NT2/D1 (cell line): ENCODE measurements around the gene TGFB2.

ENCODE experiments used
- DNase-seq: peaks from one replicate; pipeline ENCODE4 v3.0.0-alpha.2; 2011; ENCODE audit warnings: low read depth, low spot score
- H3K27me3 ChIP-seq: 2 replicates; pipeline ENCODE4 v1.6.0; 2011; ENCODE audit warnings: mild to moderate bottlenecking; ENCODE audit not compliant: insufficient read length, insufficient read depth
- H3K36me3 ChIP-seq: 2 replicates; pipeline ENCODE4 v1.6.1; 2011; ENCODE audit warnings: mild to moderate bottlenecking, low read length, mixed read lengths; ENCODE audit not compliant: insufficient read depth, insufficient read length
- H3K4me1 ChIP-seq: 2 replicates; pipeline ENCODE4 v1.5.1; 2011; ENCODE audit not compliant: insufficient read depth, insufficient read length
- H3K4me3 ChIP-seq: 2 replicates; pipeline ENCODE4 v1.5.1; 2011; ENCODE audit warnings: low read depth; ENCODE audit not compliant: insufficient read length
- H3K9ac ChIP-seq: 2 replicates; pipeline ENCODE4 v1.6.0; 2011; ENCODE audit warnings: low read depth; ENCODE audit not compliant: insufficient read length
- H3K9me3 ChIP-seq: 2 replicates; pipeline ENCODE4 v1.5.1; 2011; ENCODE audit warnings: mild to moderate bottlenecking, low read length; ENCODE audit not compliant: insufficient read depth
- SUZ12 ChIP-seq: IDR thresholded peaks from 2 replicates; pipeline ENCODE4 v1.6.1; 2011; ENCODE audit not compliant: insufficient read length, insufficient read depth; ENCODE audit errors: extremely low read depth
- YY1 ChIP-seq: IDR thresholded peaks from 2 replicates; pipeline ENCODE4 v1.6.1; 2011; ENCODE audit not compliant: insufficient read length, insufficient read depth
- ZNF274 ChIP-seq: IDR thresholded peaks from 2 replicates; pipeline ENCODE4 v1.6.1; 2011; ENCODE audit warnings: mild to moderate bottlenecking, low read depth, low read length

Gene TGFB2

GRCh38 chr1:218430822-218431221 is 85.7 kb downstream of the TGFB2 start:
- TF ChIP-seq SUZ12 (no peak), ZNF274 (no peak), YY1 (no peak)
- no peaks in the 10 kb centered on the region for H3K4me1 ChIP-seq
- H3K36me3 ChIP-seq = peaks cover 12% of the 10 kb centered on the region
- H3K4me3 ChIP-seq = no peak overlapping the region
- no peak for DNase-seq
- H3K9ac ChIP-seq = no peak overlapping the region
- no peaks in the 10 kb centered on the region for H3K9me3 ChIP-seq
- no peaks in the 10 kb centered on the region for H3K27me3 ChIP-seq

GRCh38 chr1:218431476-218431875 is 86.3 kb downstream of the TGFB2 start:
- H3K9ac ChIP-seq = no peak overlapping the region
- TF ChIP-seq YY1 (no peak), SUZ12 (no peak), ZNF274 (no peak)
- H3K27me3 ChIP-seq = no peaks in the 10 kb centered on the region
- no peak for DNase-seq
- H3K4me1 ChIP-seq = no peaks in the 10 kb centered on the region
- H3K36me3 ChIP-seq = peaks cover 12% of the 10 kb centered on the region
- no peaks in the 10 kb centered on the region for H3K9me3 ChIP-seq
- H3K4me3 ChIP-seq = no peak overlapping the region

GRCh38 chr1:218433744-218434143 is 88.6 kb downstream of the TGFB2 start:
- H3K27me3 ChIP-seq = no peaks in the 10 kb centered on the region
- DNase-seq = no peak
- TF ChIP-seq SUZ12 = no peak
- TF ChIP-seq YY1 = no peak
- TF ChIP-seq ZNF274 = no peak
- H3K4me1 ChIP-seq = no peaks in the 10 kb centered on the region
- no peak overlapping the region for H3K9ac ChIP-seq
- H3K9me3 ChIP-seq = no peaks in the 10 kb centered on the region
- peaks cover 23% of the 10 kb centered on the region for H3K36me3 ChIP-seq
- H3K4me3 ChIP-seq = no peak overlapping the region

- no peak for DNase-seq
- TF ChIP-seq YY1 (no peak), SUZ12 (no peak)
- H3K36me3 ChIP-seq = peaks cover 23% of the 10 kb centered on the region
- H3K9me3 ChIP-seq = no peaks in the 10 kb centered on the region
- no peak overlapping the region for H3K9ac ChIP-seq
- no peak overlapping the region for H3K4me3 ChIP-seq
- H3K27me3 ChIP-seq = no peaks in the 10 kb centered on the region
- H3K4me1 ChIP-seq = no peaks in the 10 kb centered on the region
These were observed 90.4 kb downstream of the TGFB2 start for GRCh38 chr1:218435528-218435927.

GRCh38 chr1:218436346-218436745 is 91.2 kb downstream of the TGFB2 start:
- H3K4me3 ChIP-seq = no peak overlapping the region
- TF ChIP-seq YY1 (no peak), ZNF274 (no peak), SUZ12 (no peak)
- no peaks in the 10 kb centered on the region for H3K27me3 ChIP-seq
- peaks cover 23% of the 10 kb centered on the region for H3K36me3 ChIP-seq
- H3K9ac ChIP-seq = no peak overlapping the region
- H3K9me3 ChIP-seq = no peaks in the 10 kb centered on the region
- DNase-seq = no peak
- H3K4me1 ChIP-seq = no peaks in the 10 kb centered on the region

- Histone ChIP-seq H3K27me3 (no peaks in the 10 kb centered on the region), H3K4me3 (no peak overlapping the region), H3K9ac (no peak overlapping the region), H3K9me3 (no peaks in the 10 kb centered on the region), H3K4me1 (no peaks in the 10 kb centered on the region), H3K36me3 (peaks cover 23% of the 10 kb centered on the region)
- DNase-seq = no peak
- no peak for TF ChIP-seq SUZ12
- TF ChIP-seq ZNF274 = no peak
- no peak for TF ChIP-seq YY1
These were observed 91.9 kb downstream of the TGFB2 start for GRCh38 chr1:218436997-218437396.

GRCh38 chr1:218439541-218440295 is 94.6 kb downstream of the TGFB2 start:
- TF ChIP-seq SUZ12 (no peak), YY1 (no peak), ZNF274 (no peak)
- no peak for DNase-seq
- H3K36me3 ChIP-seq = peaks cover 15% of the 10 kb centered on the region
- no peaks in the 10 kb centered on the region for H3K27me3 ChIP-seq
- H3K9ac ChIP-seq = no peak overlapping the region
- no peaks in the 10 kb centered on the region for H3K9me3 ChIP-seq
- no peak overlapping the region for H3K4me3 ChIP-seq
- H3K4me1 ChIP-seq = no peaks in the 10 kb centered on the region
